ENCODE measurements around the gene UNC13B. TPM values are rescaled to one million over a fixed set of nuclear protein-coding genes. Genes with fewer than 3 reads are reported as not detected.

The UNC13B gene
- total and polyA plus RNA-seq, 2 of the 8 experiments (the other 6 are each of a cell fraction or from before 2014, with no cell fraction given) = 23.1 to 51.7 TPM

DNA sequence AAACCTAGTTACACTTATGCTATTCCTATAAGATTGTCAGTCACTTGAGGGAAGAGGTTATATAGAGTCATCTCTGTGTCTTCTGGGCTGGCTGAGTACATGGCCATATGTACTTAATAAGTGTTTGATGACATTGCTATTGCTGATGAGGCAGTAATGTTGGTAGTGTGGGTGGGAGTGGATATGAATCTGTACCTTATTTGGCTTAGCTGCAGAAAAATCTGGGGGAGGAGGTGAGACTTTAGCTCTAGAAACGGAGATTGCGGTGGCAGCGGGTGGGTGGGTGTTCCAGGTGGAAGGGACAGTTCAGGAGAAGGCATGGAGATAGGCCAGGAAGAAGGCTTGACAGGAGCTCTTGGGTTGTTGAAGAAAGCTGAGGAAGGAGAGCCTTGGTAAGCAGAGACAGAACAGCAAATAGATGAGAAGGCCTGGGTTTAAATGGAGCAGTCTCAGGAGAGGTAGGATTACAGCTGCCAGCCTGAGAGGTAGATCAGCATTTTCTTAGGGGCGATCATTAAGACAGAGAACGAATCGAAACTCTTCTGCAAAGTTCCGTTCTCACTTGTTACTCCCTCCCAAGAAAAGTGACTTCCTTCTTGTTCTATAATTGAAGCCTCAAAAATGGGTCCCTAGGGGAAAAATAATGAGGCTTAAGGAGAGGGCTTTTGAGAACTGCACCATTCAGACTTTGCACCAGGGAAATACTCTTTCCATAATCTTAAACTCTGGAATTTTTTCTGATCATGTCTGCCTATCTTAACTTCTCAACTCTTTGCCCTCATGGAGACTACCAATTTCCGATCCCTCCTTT is 160.5 kb downstream of the UNC13B start:
- Histone ChIP-seq H3K56ac (replicated peaks; ENCODE audit: insufficient read length, low read depth, low read length) (no peak overlapping the region), H4K91ac (replicated peaks; ENCODE audit: insufficient read length, low read length) (no peak overlapping the region), H3K9me3 (ENCODE audit: insufficient read depth in 2 of 2, low read depth in 1 of 2, low read length in 1 of 2) (no peaks in the 10 kb centered on the region), H2BK120ac (replicated peaks; ENCODE audit: low read depth, low read length) (no peak overlapping the region), H2BK15ac (ENCODE audit: low read length) (no peak overlapping the region), H3K79me1 (ENCODE audit: low read depth, low read length) (no peaks in the 10 kb centered on the region), H2BK5ac (ENCODE audit: low read depth, low read length) (no peak overlapping the region), H4K5ac (ENCODE audit: insufficient read length, low read depth, low read length) (no peak overlapping the region), H3K4me2 (ENCODE audit: insufficient read depth in 1 of 2, low read depth in 2 of 2, low read length in 2 of 2) (no peak overlapping the region), H4K8ac (ENCODE audit: extremely low read depth, insufficient read depth, low read length) (no peak overlapping the region), H3K14ac (ENCODE audit: insufficient read length) (no peak overlapping the region), H3K27me3 (replicated peaks in 1 of 4; ENCODE audit: control insufficient read depth in 3 of 4, extremely low read depth in 1 of 4, insufficient read depth in 3 of 4, low read length in 3 of 4) (no peaks in the 10 kb centered on the region), H3K36me3 (ENCODE audit: control insufficient read depth in 2 of 4, insufficient read depth in 4 of 4, low read length in 3 of 4) (no peaks in the 10 kb centered on the region; a peak in 1 of 8 replicates), H2AFZ (ENCODE audit: low read length) (no peak overlapping the region), H3K23ac (ENCODE audit: insufficient read length) (no peak overlapping the region), H3K4ac (replicated peaks; ENCODE audit: insufficient read length, low read depth, low read length) (no peak overlapping the region), H2BK12ac (ENCODE audit: low read depth, low read length) (no peak overlapping the region), H4K20me1 (replicated peaks in 1 of 2; ENCODE audit: control insufficient read depth in 1 of 2, insufficient read depth in 2 of 2, low read length in 2 of 2) (no peaks in the 10 kb centered on the region), H3K79me2 (ENCODE audit: control insufficient read depth in 1 of 2, insufficient read depth in 2 of 2, low read length in 2 of 2) (no peaks in the 10 kb centered on the region), H3K4me3 (ENCODE audit: extremely low read depth in 1 of 4, insufficient read depth in 2 of 4, low read depth in 3 of 4, low read length in 4 of 4) (no peak overlapping the region), H3K18ac (ENCODE audit: extremely low read depth, low read length) (no peak overlapping the region), H2AK5ac (ENCODE audit: low read depth, low read length) (no peak overlapping the region), H3K23me2 (ENCODE audit: low read depth, low read length) (no peaks in the 10 kb centered on the region), H3K9ac (replicated peaks in 1 of 4; ENCODE audit: extremely low read depth in 1 of 4, low read depth in 3 of 4, low read length in 3 of 4) (no peak overlapping the region), H2BK20ac (ENCODE audit: low read length) (no peak overlapping the region), H3K27ac (ENCODE audit: low read depth, low read length) (no peak overlapping the region), H3K4me1 (replicated peaks in 1 of 4; ENCODE audit: control insufficient read depth in 3 of 4, insufficient read depth in 4 of 4, low read length in 3 of 4) (no peaks in the 10 kb centered on the region)
- DNase-seq (ENCODE audit: low read depth in 1 of 2, low spot score in 2 of 2) (no peak), FAIRE-seq (no peak)
- 89 to 100% methylated on average over 1 to 8 of the region's 8 CpGs for WGBS, 2 experiments (ENCODE audit: extremely low coverage in 1 of 2, insufficient coverage in 1 of 2, insufficient read length in 1 of 2, insufficient replicate concordance in 2 of 2, low coverage in 1 of 2, low lambda C conversion rate in 2 of 2, missing lambda C conversion rate in 1 of 2)
- ChIA-PET POLR2A (ENCODE audit: partially characterized antibody) (no interaction called here), CTCF (ENCODE audit: partially characterized antibody) (no interaction called here)
- TF ChIP-seq NRF1 (IDR thresholded peaks at IDR 0.05; ENCODE audit: low read depth, low read length) = no peak
- no peak for TF ChIP-seq ASH2L (IDR thresholded peaks at IDR 0.05; ENCODE audit: low read length)
